GM23338 (cell line): ENCODE results near the gene HTR4. TPM values are rescaled to one million over a fixed set of nuclear protein-coding genes. Genes with fewer than 3 reads are reported as not detected.

Experiments
- ATAC-seq: fragments of 200-7000 bp; cut with Tn5 transposase; 3 replicates; pipeline ENCODE4 v1.9.1; 2020
- DNase-seq: peaks from one replicate; pipeline ENCODE4 v3.0.0-alpha.2; 2015; ENCODE audit warnings: low spot score
- H2AFZ ChIP-seq: fragments of 200-600 bp; sonication (generic); 2 replicates; pipeline ENCODE4 v1.8.0; 2016; ENCODE audit warnings: antibody characterized with exemption, mild to moderate bottlenecking, moderate library complexity
- H3F3A ChIP-seq: fragments of 200-600 bp; sonication (generic); replicated peaks from 2 replicates; pipeline ENCODE4 v1.8.0; 2017; ENCODE audit warnings: antibody characterized with exemption, mixed run types, low read depth
- H3K27ac ChIP-seq: fragments of 200-600 bp; sonication (generic); 2 replicates; pipeline ENCODE4 v1.6.1; 2016; ENCODE audit warnings: low read depth
- H3K27me3 ChIP-seq: fragments of 200-600 bp; sonication (generic); 2 replicates; pipeline ENCODE4 v1.8.0; 2016; ENCODE audit warnings: mild to moderate bottlenecking, mixed run types, moderate library complexity; ENCODE audit not compliant: insufficient read depth
- H3K36me3 ChIP-seq: fragments of 200-600 bp; sonication (generic); 2 replicates; pipeline ENCODE4 v1.8.0; 2016; ENCODE audit warnings: mild to moderate bottlenecking; ENCODE audit not compliant: insufficient read depth
- H3K4me1 ChIP-seq: fragments of 200-600 bp; sonication (generic); 2 replicates; pipeline ENCODE4 v1.8.0; 2016; ENCODE audit warnings: mild to moderate bottlenecking, moderate library complexity; ENCODE audit not compliant: insufficient read depth
- H3K4me2 ChIP-seq: fragments of 200-600 bp; sonication (generic); 2 replicates; pipeline ENCODE4 v1.7.1; 2017; ENCODE audit warnings: mixed run types
- H3K4me3 ChIP-seq: fragments of 200-600 bp; sonication (generic); 2 replicates; pipeline ENCODE4 v1.6.1; 2016; ENCODE audit warnings: mixed run types
- H3K79me2 ChIP-seq: fragments of 200-600 bp; sonication (generic); replicated peaks from 2 replicates; pipeline ENCODE4 v1.8.0; 2017; ENCODE audit warnings: mild to moderate bottlenecking; ENCODE audit not compliant: insufficient read depth
- H3K9me2 ChIP-seq: fragments of 200-600 bp; sonication (generic); 2 replicates; pipeline ENCODE4 v1.8.0; 2017; ENCODE audit not compliant: insufficient read depth
- H4K20me1 ChIP-seq: fragments of 200-600 bp; sonication (generic); replicated peaks from 2 replicates; pipeline ENCODE4 v1.8.0; 2017; ENCODE audit warnings: mild to moderate bottlenecking; ENCODE audit not compliant: insufficient read depth
- H3K27ac Mint-ChIP-seq: 2 replicates; pipeline ENCODE4 v1.8.0; 2020; ENCODE audit warnings: inconsistent platforms, mild to moderate bottlenecking, moderate library complexity, mixed read lengths
- H3K27me3 Mint-ChIP-seq: 3 replicates; pipeline ENCODE4 v1.8.0; 2022; ENCODE audit warnings: low read depth, mild to moderate bottlenecking, moderate library complexity, mixed read lengths, inconsistent platforms; ENCODE audit not compliant: insufficient read depth, poor library complexity
- H3K36me3 Mint-ChIP-seq: 3 replicates; pipeline ENCODE4 v1.8.0; 2021; ENCODE audit warnings: low read depth, mild to moderate bottlenecking, inconsistent platforms, moderate library complexity, mixed read lengths
- H3K4me1 Mint-ChIP-seq: 3 replicates; pipeline ENCODE4 v1.8.0; 2020; ENCODE audit warnings: mild to moderate bottlenecking, inconsistent platforms, mixed read lengths
- H3K4me3 Mint-ChIP-seq: 3 replicates; pipeline ENCODE4 v1.8.0; 2021; ENCODE audit warnings: moderate library complexity, mild to moderate bottlenecking, inconsistent platforms, mixed read lengths
- H3K9me3 Mint-ChIP-seq: 3 replicates; pipeline ENCODE4 v1.8.0; 2020; ENCODE audit warnings: moderate library complexity, mild to moderate bottlenecking, inconsistent platforms, mixed read lengths
- EZH2 ChIP-seq: fragments of 200-600 bp; sonication (generic); IDR thresholded peaks from one replicate; pipeline ENCODE4 v1.8.0; 2017; ENCODE audit warnings: antibody characterized with exemption, mild to moderate bottlenecking, low read depth; ENCODE audit not compliant: unreplicated experiment
- EZH2phosphoT487 ChIP-seq: fragments of 200-600 bp; sonication (generic); IDR thresholded peaks from one replicate; pipeline ENCODE4 v1.8.1; 2018; ENCODE audit warnings: antibody characterized with exemption; ENCODE audit not compliant: unreplicated experiment
- JUNB ChIP-seq: IDR thresholded peaks from one replicate; pipeline ENCODE4 v1.6.1; 2016; ENCODE audit warnings: antibody characterized with exemption; ENCODE audit not compliant: unreplicated experiment
- NANOG ChIP-seq: IDR thresholded peaks from 2 replicates; pipeline ENCODE4 v1.6.1; 2016; ENCODE audit warnings: antibody characterized with exemption, borderline replicate concordance
- STAT1 ChIP-seq: IDR thresholded peaks from one replicate; pipeline ENCODE4 v1.6.1; 2016; ENCODE audit warnings: antibody characterized with exemption; ENCODE audit not compliant: unreplicated experiment
- ZNF114 ChIP-seq: fragments of 250-450 bp; sonication (Bioruptor Pico); IDR thresholded peaks from 2 replicates; pipeline ENCODE4 v1.5.0; 2020; ENCODE audit warnings: mild to moderate bottlenecking, moderate library complexity
- ZNF331 ChIP-seq: fragments of 250-450 bp; sonication (Bioruptor Pico); IDR thresholded peaks from 2 replicates; pipeline ENCODE4 v1.5.0; 2020; ENCODE audit warnings: low read depth, mild to moderate bottlenecking, moderate library complexity
- polyA plus RNA-seq: library from polyadenylated mRNA; unstranded; fragments of >200 nt; fragmentation: Nextera tagmentation; extraction: Ambion mirVana; gene quantifications from 2 replicates; pipeline ENCODE4 v1.2.1, GENCODE V29; 2016
- total RNA-seq: library from RNA; depleted of rRNA; stranded (reverse); fragments of >200 nt; shearing (Covaris generic); gene quantifications from 2 replicates; pipeline ENCODE4 v1.2.3, GENCODE V29; 2014
- TF ChIP-seq, protein P1 (sequence below): IDR thresholded peaks from 2 replicates; pipeline ENCODE4 v1.6.1; 2016; ENCODE audit warnings: antibody characterized with exemption
- TF ChIP-seq, protein P2 (sequence below), 2 experiments: fragments of 200-600 bp in 1 of 2; sonication (generic) in 1 of 2; conservative IDR thresholded peaks; 2 replicates each; pipeline versions ENCODE4 v1.5.1 to v1.6.1; 2016 to 2017; ENCODE audit warnings: antibody characterized with exemption in 2 of 2, low read depth in 2 of 2, mild to moderate bottlenecking in 2 of 2, moderate library complexity in 1 of 2
- TF ChIP-seq, protein P3 (sequence below): IDR thresholded peaks from one replicate; pipeline ENCODE4 v1.6.1; 2018; ENCODE audit warnings: antibody characterized with exemption; ENCODE audit not compliant: unreplicated experiment
- TF ChIP-seq, protein P4 (sequence below): fragments of 250-450 bp; sonication (Bioruptor Pico); IDR thresholded peaks from 2 replicates; pipeline ENCODE4 v1.5.0; 2020; ENCODE audit warnings: mild to moderate bottlenecking, moderate library complexity

Gene HTR4
- total and polyA plus RNA-seq, 2 experiments from 2014 or later: 0.10 TPM; not detected in 1

DNA sequence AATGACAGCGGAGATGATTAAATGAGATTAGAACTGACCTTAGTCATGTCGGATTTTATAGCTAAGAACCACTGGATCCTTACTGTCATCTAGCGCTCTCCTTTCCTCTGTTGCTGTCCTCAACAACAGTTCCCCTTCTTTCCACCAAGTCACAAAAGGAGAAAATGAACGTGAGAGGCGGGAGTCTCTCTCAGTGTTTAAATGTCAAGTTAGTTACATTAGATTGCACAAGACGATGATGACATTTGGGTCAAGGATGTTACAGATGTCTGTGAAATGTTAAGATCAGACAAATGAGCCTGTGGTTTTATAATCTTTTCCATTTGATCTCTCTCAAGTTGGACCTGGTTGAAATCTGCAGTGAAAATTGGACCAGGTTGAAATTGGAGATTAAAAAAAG lies 217.1 kb downstream of the HTR4 start (continued):
- TF ChIP-seq, protein P1, sequence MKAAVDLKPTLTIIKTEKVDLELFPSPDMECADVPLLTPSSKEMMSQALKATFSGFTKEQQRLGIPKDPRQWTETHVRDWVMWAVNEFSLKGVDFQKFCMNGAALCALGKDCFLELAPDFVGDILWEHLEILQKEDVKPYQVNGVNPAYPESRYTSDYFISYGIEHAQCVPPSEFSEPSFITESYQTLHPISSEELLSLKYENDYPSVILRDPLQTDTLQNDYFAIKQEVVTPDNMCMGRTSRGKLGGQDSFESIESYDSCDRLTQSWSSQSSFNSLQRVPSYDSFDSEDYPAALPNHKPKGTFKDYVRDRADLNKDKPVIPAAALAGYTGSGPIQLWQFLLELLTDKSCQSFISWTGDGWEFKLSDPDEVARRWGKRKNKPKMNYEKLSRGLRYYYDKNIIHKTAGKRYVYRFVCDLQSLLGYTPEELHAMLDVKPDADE: no peak

DNA sequence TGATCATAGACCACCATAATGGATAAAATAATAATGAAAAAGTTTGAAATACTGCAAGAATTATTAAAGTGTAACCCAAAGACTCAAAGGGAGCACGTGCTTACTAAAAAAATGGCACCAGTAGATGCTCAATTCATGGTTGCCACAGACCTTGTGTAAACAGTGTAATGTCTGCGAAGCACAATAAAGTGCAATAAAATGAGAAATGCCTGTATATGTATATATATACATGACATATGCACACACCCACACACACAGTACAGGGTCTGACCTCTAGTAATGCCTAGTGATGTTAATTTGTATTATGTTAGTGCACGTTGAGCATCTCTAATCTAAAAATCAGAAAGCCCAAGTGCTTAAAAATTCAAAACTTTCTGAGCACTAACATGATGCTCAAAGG lies 218.3 kb downstream of the HTR4 start:
- H3K36me3 ChIP-seq: peaks cover 41% of the 10 kb centered on the region

More for the DNA sequence above, 218.3 kb downstream of the HTR4 start:
- Histone ChIP-seq H3K9me2 (no peaks in the 10 kb centered on the region), H3K27ac (no peak overlapping the region), H3K4me1 (no peaks in the 10 kb centered on the region), H3K4me2 (no peak overlapping the region), H3K79me2 (no peaks in the 10 kb centered on the region), H3F3A (no peaks in the 10 kb centered on the region), H3K4me3 (no peak overlapping the region), H4K20me1 (no peaks in the 10 kb centered on the region; the same call in 1 of the 2 replicates), H2AFZ (no peak overlapping the region), H3K27me3 (no peaks in the 10 kb centered on the region)
- H3K27ac Mint-ChIP-seq: no peak overlapping the region
- DNase-seq (no peak), ATAC-seq (no peak)
- no peaks in the 10 kb centered on the region for H3K27me3 Mint-ChIP-seq
- H3K4me1 Mint-ChIP-seq: no peaks in the 10 kb centered on the region
- no peaks in the 10 kb centered on the region for H3K9me3 Mint-ChIP-seq
- H3K36me3 Mint-ChIP-seq: peaks cover 36% of the 10 kb centered on the region; the same call in 2 of the 3 replicates
- TF ChIP-seq ZNF331 (no peak), ZNF114 (no peak), NANOG (no peak), EZH2phosphoT487 (no peak), JUNB (no peak), EZH2 (no peak), STAT1 (no peak)
- TF ChIP-seq, protein P2, sequence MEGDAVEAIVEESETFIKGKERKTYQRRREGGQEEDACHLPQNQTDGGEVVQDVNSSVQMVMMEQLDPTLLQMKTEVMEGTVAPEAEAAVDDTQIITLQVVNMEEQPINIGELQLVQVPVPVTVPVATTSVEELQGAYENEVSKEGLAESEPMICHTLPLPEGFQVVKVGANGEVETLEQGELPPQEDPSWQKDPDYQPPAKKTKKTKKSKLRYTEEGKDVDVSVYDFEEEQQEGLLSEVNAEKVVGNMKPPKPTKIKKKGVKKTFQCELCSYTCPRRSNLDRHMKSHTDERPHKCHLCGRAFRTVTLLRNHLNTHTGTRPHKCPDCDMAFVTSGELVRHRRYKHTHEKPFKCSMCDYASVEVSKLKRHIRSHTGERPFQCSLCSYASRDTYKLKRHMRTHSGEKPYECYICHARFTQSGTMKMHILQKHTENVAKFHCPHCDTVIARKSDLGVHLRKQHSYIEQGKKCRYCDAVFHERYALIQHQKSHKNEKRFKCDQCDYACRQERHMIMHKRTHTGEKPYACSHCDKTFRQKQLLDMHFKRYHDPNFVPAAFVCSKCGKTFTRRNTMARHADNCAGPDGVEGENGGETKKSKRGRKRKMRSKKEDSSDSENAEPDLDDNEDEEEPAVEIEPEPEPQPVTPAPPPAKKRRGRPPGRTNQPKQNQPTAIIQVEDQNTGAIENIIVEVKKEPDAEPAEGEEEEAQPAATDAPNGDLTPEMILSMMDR (conservative IDR thresholded peaks at IDR 0.05; ENCODE audit: low read depth in 2 of 2): no peak
- TF ChIP-seq, protein P3, sequence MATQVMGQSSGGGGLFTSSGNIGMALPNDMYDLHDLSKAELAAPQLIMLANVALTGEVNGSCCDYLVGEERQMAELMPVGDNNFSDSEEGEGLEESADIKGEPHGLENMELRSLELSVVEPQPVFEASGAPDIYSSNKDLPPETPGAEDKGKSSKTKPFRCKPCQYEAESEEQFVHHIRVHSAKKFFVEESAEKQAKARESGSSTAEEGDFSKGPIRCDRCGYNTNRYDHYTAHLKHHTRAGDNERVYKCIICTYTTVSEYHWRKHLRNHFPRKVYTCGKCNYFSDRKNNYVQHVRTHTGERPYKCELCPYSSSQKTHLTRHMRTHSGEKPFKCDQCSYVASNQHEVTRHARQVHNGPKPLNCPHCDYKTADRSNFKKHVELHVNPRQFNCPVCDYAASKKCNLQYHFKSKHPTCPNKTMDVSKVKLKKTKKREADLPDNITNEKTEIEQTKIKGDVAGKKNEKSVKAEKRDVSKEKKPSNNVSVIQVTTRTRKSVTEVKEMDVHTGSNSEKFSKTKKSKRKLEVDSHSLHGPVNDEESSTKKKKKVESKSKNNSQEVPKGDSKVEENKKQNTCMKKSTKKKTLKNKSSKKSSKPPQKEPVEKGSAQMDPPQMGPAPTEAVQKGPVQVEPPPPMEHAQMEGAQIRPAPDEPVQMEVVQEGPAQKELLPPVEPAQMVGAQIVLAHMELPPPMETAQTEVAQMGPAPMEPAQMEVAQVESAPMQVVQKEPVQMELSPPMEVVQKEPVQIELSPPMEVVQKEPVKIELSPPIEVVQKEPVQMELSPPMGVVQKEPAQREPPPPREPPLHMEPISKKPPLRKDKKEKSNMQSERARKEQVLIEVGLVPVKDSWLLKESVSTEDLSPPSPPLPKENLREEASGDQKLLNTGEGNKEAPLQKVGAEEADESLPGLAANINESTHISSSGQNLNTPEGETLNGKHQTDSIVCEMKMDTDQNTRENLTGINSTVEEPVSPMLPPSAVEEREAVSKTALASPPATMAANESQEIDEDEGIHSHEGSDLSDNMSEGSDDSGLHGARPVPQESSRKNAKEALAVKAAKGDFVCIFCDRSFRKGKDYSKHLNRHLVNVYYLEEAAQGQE: no peak
- TF ChIP-seq, protein P4, sequence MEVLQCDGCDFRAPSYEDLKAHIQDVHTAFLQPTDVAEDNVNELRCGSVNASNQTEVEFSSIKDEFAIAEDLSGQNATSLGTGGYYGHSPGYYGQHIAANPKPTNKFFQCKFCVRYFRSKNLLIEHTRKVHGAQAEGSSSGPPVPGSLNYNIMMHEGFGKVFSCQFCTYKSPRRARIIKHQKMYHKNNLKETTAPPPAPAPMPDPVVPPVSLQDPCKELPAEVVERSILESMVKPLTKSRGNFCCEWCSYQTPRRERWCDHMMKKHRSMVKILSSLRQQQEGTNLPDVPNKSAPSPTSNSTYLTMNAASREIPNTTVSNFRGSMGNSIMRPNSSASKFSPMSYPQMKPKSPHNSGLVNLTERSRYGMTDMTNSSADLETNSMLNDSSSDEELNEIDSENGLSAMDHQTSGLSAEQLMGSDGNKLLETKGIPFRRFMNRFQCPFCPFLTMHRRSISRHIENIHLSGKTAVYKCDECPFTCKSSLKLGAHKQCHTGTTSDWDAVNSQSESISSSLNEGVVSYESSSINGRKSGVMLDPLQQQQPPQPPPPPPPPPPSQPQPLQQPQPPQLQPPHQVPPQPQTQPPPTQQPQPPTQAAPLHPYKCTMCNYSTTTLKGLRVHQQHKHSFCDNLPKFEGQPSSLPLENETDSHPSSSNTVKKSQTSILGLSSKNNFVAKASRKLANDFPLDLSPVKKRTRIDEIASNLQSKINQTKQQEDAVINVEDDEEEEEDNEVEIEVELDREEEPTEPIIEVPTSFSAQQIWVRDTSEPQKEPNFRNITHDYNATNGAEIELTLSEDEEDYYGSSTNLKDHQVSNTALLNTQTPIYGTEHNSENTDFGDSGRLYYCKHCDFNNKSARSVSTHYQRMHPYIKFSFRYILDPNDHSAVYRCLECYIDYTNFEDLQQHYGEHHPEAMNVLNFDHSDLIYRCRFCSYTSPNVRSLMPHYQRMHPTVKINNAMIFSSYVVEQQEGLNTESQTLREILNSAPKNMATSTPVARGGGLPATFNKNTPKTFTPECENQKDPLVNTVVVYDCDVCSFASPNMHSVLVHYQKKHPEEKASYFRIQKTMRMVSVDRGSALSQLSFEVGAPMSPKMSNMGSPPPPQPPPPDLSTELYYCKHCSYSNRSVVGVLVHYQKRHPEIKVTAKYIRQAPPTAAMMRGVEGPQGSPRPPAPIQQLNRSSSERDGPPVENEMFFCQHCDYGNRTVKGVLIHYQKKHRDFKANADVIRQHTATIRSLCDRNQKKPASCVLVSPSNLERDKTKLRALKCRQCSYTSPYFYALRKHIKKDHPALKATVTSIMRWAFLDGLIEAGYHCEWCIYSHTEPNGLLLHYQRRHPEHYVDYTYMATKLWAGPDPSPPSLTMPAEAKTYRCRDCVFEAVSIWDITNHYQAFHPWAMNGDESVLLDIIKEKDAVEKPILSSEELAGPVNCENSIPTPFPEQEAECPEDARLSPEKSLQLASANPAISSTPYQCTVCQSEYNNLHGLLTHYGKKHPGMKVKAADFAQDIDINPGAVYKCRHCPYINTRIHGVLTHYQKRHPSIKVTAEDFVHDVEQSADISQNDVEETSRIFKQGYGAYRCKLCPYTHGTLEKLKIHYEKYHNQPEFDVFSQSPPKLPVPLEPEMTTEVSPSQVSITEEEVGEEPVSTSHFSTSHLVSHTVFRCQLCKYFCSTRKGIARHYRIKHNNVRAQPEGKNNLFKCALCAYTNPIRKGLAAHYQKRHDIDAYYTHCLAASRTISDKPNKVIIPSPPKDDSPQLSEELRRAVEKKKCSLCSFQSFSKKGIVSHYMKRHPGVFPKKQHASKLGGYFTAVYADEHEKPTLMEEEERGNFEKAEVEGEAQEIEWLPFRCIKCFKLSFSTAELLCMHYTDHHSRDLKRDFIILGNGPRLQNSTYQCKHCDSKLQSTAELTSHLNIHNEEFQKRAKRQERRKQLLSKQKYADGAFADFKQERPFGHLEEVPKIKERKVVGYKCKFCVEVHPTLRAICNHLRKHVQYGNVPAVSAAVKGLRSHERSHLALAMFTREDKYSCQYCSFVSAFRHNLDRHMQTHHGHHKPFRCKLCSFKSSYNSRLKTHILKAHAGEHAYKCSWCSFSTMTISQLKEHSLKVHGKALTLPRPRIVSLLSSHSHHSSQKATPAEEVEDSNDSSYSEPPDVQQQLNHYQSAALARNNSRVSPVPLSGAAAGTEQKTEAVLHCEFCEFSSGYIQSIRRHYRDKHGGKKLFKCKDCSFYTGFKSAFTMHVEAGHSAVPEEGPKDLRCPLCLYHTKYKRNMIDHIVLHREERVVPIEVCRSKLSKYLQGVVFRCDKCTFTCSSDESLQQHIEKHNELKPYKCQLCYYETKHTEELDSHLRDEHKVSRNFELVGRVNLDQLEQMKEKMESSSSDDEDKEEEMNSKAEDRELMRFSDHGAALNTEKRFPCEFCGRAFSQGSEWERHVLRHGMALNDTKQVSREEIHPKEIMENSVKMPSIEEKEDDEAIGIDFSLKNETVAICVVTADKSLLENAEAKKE: no peak
- TF ChIP-seq, protein P1: no peak
- H3K4me3 Mint-ChIP-seq: no peak overlapping the region
